ENCODE measurements around the gene GOLGB1. TPM values are rescaled to one million over a fixed set of nuclear protein-coding genes. Genes with fewer than 3 reads are reported as not detected.
"Not testable (repeated sequence)": the region's sequence is repeated elsewhere in the genome, so short reads cannot be mapped to it uniquely, and the experiment has no call there.

The GOLGB1 gene, protein sequence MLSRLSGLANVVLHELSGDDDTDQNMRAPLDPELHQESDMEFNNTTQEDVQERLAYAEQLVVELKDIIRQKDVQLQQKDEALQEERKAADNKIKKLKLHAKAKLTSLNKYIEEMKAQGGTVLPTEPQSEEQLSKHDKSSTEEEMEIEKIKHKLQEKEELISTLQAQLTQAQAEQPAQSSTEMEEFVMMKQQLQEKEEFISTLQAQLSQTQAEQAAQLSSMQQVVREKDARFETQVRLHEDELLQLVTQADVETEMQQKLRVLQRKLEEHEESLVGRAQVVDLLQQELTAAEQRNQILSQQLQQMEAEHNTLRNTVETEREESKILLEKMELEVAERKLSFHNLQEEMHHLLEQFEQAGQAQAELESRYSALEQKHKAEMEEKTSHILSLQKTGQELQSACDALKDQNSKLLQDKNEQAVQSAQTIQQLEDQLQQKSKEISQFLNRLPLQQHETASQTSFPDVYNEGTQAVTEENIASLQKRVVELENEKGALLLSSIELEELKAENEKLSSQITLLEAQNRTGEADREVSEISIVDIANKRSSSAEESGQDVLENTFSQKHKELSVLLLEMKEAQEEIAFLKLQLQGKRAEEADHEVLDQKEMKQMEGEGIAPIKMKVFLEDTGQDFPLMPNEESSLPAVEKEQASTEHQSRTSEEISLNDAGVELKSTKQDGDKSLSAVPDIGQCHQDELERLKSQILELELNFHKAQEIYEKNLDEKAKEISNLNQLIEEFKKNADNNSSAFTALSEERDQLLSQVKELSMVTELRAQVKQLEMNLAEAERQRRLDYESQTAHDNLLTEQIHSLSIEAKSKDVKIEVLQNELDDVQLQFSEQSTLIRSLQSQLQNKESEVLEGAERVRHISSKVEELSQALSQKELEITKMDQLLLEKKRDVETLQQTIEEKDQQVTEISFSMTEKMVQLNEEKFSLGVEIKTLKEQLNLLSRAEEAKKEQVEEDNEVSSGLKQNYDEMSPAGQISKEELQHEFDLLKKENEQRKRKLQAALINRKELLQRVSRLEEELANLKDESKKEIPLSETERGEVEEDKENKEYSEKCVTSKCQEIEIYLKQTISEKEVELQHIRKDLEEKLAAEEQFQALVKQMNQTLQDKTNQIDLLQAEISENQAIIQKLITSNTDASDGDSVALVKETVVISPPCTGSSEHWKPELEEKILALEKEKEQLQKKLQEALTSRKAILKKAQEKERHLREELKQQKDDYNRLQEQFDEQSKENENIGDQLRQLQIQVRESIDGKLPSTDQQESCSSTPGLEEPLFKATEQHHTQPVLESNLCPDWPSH (N-terminal part only)
- total RNA-seq, result 21.0 and 22.2 TPM in 2 replicates

GRCh38 chr3:121749276-121750086 lies at the start of gene GOLGB1:
Gene GOLGB1 (minus strand): TSS chr3:121749741. CDS start chr3:121730971, 18,770 bp downstream.
- DNase-seq, result peak; percentile 97
- Mint-ChIP-seq H3K4me3 (no peak within 1 kb of the TSS), H3K36me3 (ENCODE audit: low read depth) (no peaks in the 10 kb centered on the region), H3K27ac (no peak within 1 kb of the TSS), H3K9me3 (no peaks in the 10 kb centered on the region), H3K27me3 (peaks cover 20% of the 10 kb centered on the region), H3K4me1 (peaks cover 9% of the 10 kb centered on the region)
- intact Hi-C loops (cut with micrococcal nuclease), result loop anchor here (1.0 to 5.0 kb wide), 7 partner anchors 14 to 633 kb away; partner anchors contain the start of genes EAF2, FAM162A, HCLS1 and IQCB1

GRCh38 chr3:121796970-121797369 lies 47.4 kb upstream of the GOLGB1 start:
- no peaks in the 10 kb centered on the region for H3K9me3 Mint-ChIP-seq
- no peaks in the 10 kb centered on the region for H3K27me3 Mint-ChIP-seq
- DNase-seq, result no peak
- peaks cover 35% of the 10 kb centered on the region for H3K36me3 Mint-ChIP-seq (ENCODE audit: low read depth)
- no peak overlapping the region for H3K4me3 Mint-ChIP-seq
- H3K27ac Mint-ChIP-seq, result no peak overlapping the region
- H3K4me1 Mint-ChIP-seq, result peaks cover 7% of the 10 kb centered on the region
- intact Hi-C loops (cut with micrococcal nuclease), result no loop called here

GRCh38 chr3:121794264-121794983 lies 44.9 kb upstream of the GOLGB1 start:
- H3K27me3 Mint-ChIP-seq, result no peaks in the 10 kb centered on the region
- H3K36me3 Mint-ChIP-seq (ENCODE audit: low read depth), result peaks cover 37% of the 10 kb centered on the region
- peaks cover 2% of the 10 kb centered on the region for H3K4me1 Mint-ChIP-seq
- H3K4me3 Mint-ChIP-seq, result no peak overlapping the region
- H3K9me3 Mint-ChIP-seq, result no peaks in the 10 kb centered on the region
- no peak for DNase-seq
- H3K27ac Mint-ChIP-seq, result no peak overlapping the region
- intact Hi-C loops (cut with micrococcal nuclease), result no loop called here

DNA sequence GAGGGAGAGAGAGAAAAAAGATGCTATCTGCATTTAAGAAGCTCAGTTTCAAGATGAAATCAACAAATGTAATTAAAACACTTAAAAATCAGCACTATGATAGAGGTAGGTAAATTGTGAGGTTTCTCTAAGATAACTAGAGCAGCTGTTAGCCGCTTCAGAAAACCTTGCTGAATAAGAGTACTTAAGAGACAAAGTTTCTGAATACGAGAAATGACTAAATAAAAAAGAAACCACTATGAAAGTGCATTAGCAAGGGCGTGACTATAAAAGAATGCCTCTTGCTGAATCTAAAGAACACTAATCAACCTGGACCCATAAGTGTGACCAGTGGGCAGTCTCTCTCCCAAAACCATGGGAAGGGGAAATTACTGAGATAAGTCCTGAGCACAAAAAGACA lies 43.5 kb upstream of the GOLGB1 start:
- Mint-ChIP-seq H3K27me3 (no peaks in the 10 kb centered on the region), H3K4me3 (no peak overlapping the region), H3K27ac (no peak overlapping the region), H3K9me3 (no peaks in the 10 kb centered on the region), H3K4me1 (peaks cover 2% of the 10 kb centered on the region), H3K36me3 (ENCODE audit: low read depth) (peaks cover 48% of the 10 kb centered on the region)
- no peak for DNase-seq
- intact Hi-C loops (cut with micrococcal nuclease), result no loop called here

DNA sequence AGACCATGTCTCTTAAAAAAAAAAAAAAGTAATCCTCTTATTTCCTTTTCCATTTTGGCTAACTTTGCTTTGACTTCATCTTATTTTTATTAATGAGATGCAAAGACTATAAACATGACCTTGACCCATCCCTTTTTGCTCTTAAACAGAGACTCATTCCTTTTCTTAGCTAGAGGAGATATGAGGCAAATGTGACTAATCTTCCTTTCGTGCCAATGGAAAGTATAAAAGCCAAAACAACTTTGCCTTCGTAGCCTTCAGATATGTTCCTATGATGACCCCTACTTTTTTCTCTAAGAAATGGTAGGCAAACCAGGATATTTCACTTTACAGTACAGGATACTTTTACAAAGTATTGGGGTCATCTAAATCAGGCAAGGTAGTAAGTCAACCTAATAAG lies 36.9 kb upstream of the GOLGB1 start:
- H3K4me3 Mint-ChIP-seq, result no peak overlapping the region
- DNase-seq, result no peak
- no peak overlapping the region for H3K27ac Mint-ChIP-seq
- peaks cover 69% of the 10 kb centered on the region for H3K36me3 Mint-ChIP-seq (ENCODE audit: low read depth)
- intact Hi-C loops (cut with micrococcal nuclease), result no loop called here
- H3K9me3 Mint-ChIP-seq, result no peaks in the 10 kb centered on the region
- H3K27me3 Mint-ChIP-seq, result no peaks in the 10 kb centered on the region
- no peaks in the 10 kb centered on the region for H3K4me1 Mint-ChIP-seq

- H3K9me3 Mint-ChIP-seq; H3K27me3 Mint-ChIP-seq; H3K4me1 Mint-ChIP-seq; DNase-seq; H3K27ac Mint-ChIP-seq; intact Hi-C loops (cut with micrococcal nuclease); H3K4me3 Mint-ChIP-seq: not testable (repeated sequence)
- H3K36me3 Mint-ChIP-seq (ENCODE audit: low read depth), result peaks cover 74% of the 10 kb centered on the region
Observed at GRCh38 chr3:121782784-121783183, 33.2 kb upstream of the GOLGB1 start.

DNA sequence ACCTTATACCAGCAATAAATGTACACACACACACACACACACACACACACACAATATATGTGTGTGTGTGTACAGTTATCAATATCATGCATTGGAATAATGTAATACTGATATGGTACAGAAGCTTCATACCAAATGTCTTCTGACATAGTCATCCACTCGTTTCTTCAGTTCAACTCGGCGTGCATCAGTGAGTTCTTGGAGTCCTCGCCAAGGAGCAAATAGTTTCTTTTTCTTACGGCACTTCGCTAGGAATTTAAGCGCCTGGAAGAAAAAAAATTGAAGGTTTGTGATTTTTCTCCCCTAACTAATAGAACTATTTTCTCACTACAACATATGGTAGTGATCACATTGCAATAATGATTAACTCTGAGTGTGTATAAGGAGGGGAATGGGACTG lies 32.1 kb upstream of the GOLGB1 start:
- no peaks in the 10 kb centered on the region for H3K27me3 Mint-ChIP-seq
- intact Hi-C loops (cut with micrococcal nuclease), result no loop called here
- no peaks in the 10 kb centered on the region for H3K9me3 Mint-ChIP-seq

GRCh38 chr3:121775095-121775494 lies 25.6 kb upstream of the GOLGB1 start:
- H3K27me3 Mint-ChIP-seq; H3K9me3 Mint-ChIP-seq; intact Hi-C loops (cut with micrococcal nuclease); H3K4me1 Mint-ChIP-seq; H3K27ac Mint-ChIP-seq; DNase-seq; H3K4me3 Mint-ChIP-seq: not testable (repeated sequence)
- H3K36me3 Mint-ChIP-seq (ENCODE audit: low read depth), result peaks cover 71% of the 10 kb centered on the region

More for the DNA sequence above, 32.1 kb upstream of the GOLGB1 start:
- DNase-seq, result no peak
- no peak overlapping the region for H3K27ac Mint-ChIP-seq
- H3K4me3 Mint-ChIP-seq, result no peak overlapping the region
- H3K4me1 Mint-ChIP-seq, result no peaks in the 10 kb centered on the region
- peaks cover 70% of the 10 kb centered on the region for H3K36me3 Mint-ChIP-seq (ENCODE audit: low read depth)

- H3K27me3 Mint-ChIP-seq, result peaks cover 4% of the 10 kb centered on the region
- H3K4me1 Mint-ChIP-seq, result no peaks in the 10 kb centered on the region
- intact Hi-C loops (cut with micrococcal nuclease), result no loop called here
- no peak for DNase-seq
- no peak overlapping the region for H3K4me3 Mint-ChIP-seq
- H3K9me3 Mint-ChIP-seq, result no peaks in the 10 kb centered on the region
- H3K36me3 Mint-ChIP-seq (ENCODE audit: low read depth), result peaks cover 44% of the 10 kb centered on the region
- H3K27ac Mint-ChIP-seq, result no peak overlapping the region
Observed at GRCh38 chr3:121769246-121769645, 19.7 kb upstream of the GOLGB1 start.

GRCh38 chr3:121768452-121768851 lies 18.9 kb upstream of the GOLGB1 start:
- no peaks in the 10 kb centered on the region for H3K4me1 Mint-ChIP-seq
- intact Hi-C loops (cut with micrococcal nuclease), result no loop called here
- DNase-seq, result no peak
- H3K27me3 Mint-ChIP-seq, result peaks cover 5% of the 10 kb centered on the region
- no peak overlapping the region for H3K27ac Mint-ChIP-seq
- H3K4me3 Mint-ChIP-seq, result no peak overlapping the region
- peaks cover 38% of the 10 kb centered on the region for H3K36me3 Mint-ChIP-seq (ENCODE audit: low read depth)
- H3K9me3 Mint-ChIP-seq, result no peaks in the 10 kb centered on the region

- no peak overlapping the region for H3K27ac Mint-ChIP-seq
- peaks cover 3% of the 10 kb centered on the region for H3K4me1 Mint-ChIP-seq
- no peak overlapping the region for H3K4me3 Mint-ChIP-seq
- H3K27me3 Mint-ChIP-seq, result peaks cover 23% of the 10 kb centered on the region
- intact Hi-C loops (cut with micrococcal nuclease), result no loop called here
- H3K36me3 Mint-ChIP-seq (ENCODE audit: low read depth), result no peaks in the 10 kb centered on the region
- no peaks in the 10 kb centered on the region for H3K9me3 Mint-ChIP-seq
- DNase-seq, result no peak
Observed at GRCh38 chr3:121759541-121760202, 10.1 kb upstream of the GOLGB1 start.

Data from activated CD4-positive, alpha-beta T cell treated with anti-CD3 and anti-CD28 coated beads, Interleukin-2, amount 10 ng/mL, durations not matched to agents 24 days and 14 days (primary cell).